Keratinocyte (primary cell): ENCODE data around the gene AGO3.

Source experiments
- EZH2 ChIP-seq: IDR thresholded peaks from one replicate; pipeline ENCODE4 v1.6.1; 2012; ENCODE audit warnings: inconsistent platforms, mild to moderate bottlenecking, low read length, moderate library complexity
- TF ChIP-seq, protein P1 (sequence below), 3 experiments: IDR thresholded peaks in 1 of 3; conservative IDR thresholded peaks in 1 of 3; optimal IDR thresholded peaks in 1 of 3; 2 replicates in 2 of 3; 3 replicates in 1 of 3; pipeline versions ENCODE3 to v1.5.1; 2011; ENCODE audit warnings: low read length in 3 of 3, mild to moderate bottlenecking in 3 of 3, moderate library complexity in 2 of 3, control low read depth in 1 of 3, inconsistent platforms in 1 of 3; ENCODE audit not compliant: insufficient read depth in 2 of 3; ENCODE audit errors: extremely low read depth in 1 of 3

DNA sequence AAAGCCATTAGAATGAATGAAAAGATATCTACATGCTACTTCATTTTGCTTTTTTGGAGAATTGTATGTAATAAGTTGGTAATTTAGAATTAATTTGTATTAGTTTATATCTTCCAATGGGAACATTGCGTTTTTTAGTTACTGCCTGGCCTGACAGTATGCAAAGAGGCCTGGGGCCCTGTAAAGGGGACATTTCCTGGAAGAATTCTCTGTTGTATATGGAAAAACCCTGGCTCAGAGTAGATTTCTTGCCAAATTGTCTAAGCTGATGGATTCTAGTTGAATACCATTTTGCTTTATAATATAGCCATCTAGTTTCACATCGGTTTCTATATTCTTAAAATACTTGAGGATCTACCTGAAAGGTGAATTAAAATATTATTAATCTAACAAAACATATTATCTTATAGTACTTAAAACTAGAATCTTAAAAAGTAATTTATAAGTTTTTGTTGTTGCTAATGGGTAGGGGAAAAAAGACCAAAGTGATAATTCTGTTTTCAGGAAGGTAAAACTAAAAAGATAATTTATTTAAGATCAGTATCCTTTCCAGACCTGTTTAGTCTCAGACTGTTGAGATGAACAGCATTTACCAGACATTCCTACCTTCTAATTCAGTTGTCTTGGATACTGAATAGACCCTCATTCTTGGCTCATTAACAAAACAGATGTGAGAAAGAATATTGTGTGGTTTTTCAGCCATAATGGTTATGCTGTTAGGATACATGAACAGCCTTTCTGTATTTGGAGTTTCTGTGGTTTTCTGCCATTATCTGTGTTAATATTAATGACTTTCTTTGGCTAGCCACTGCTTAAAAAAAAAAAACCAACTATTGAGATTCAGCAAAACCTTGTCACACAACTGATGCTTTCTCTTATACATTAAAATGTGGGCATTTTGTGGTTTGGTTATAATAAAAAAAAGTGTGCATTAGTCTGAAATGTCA is 4.8 kb downstream of the AGO3 start:
- TF ChIP-seq, protein P1, sequence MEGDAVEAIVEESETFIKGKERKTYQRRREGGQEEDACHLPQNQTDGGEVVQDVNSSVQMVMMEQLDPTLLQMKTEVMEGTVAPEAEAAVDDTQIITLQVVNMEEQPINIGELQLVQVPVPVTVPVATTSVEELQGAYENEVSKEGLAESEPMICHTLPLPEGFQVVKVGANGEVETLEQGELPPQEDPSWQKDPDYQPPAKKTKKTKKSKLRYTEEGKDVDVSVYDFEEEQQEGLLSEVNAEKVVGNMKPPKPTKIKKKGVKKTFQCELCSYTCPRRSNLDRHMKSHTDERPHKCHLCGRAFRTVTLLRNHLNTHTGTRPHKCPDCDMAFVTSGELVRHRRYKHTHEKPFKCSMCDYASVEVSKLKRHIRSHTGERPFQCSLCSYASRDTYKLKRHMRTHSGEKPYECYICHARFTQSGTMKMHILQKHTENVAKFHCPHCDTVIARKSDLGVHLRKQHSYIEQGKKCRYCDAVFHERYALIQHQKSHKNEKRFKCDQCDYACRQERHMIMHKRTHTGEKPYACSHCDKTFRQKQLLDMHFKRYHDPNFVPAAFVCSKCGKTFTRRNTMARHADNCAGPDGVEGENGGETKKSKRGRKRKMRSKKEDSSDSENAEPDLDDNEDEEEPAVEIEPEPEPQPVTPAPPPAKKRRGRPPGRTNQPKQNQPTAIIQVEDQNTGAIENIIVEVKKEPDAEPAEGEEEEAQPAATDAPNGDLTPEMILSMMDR (optimal IDR thresholded peaks at IDR 0.05 in 1 of 3, IDR thresholded peaks at IDR 0.05 in 1 of 3, conservative IDR thresholded peaks at IDR 0.05 in 1 of 3; ENCODE audit: extremely low read depth in 1 of 3, insufficient read depth in 2 of 3, low read length in 3 of 3): no peak
- no peak for TF ChIP-seq EZH2
